COLO829 (cell line): ENCODE results near the gene PARM1.

Source experiments
- DNase-seq: peaks from one replicate; pipeline ENCODE4 v3.0.0; 2012; ENCODE audit warnings: low spot score

The PARM1 gene

GRCh38 chr4:75081561-75081960, 148.6 kb downstream of the PARM1 start:
- DNase-seq, result no peak

- no peak for DNase-seq
Measured at GRCh38 chr4:75087416-75087815, 154.5 kb downstream of the PARM1 start.

GRCh38 chr4:75087865-75088264, 154.9 kb downstream of the PARM1 start:
- no peak for DNase-seq

GRCh38 chr4:75089206-75089605, 156.3 kb downstream of the PARM1 start:
- DNase-seq, result no peak

- no peak for DNase-seq
Measured at GRCh38 chr4:75099321-75099720, 166.4 kb downstream of the PARM1 start.
